DMS 273 (cell line): ENCODE measurements around the gene SLC6A17.
A peak's percentile ranks its signal among the peaks of the same experiment; 100 is the strongest.

Source experiments
- DNase-seq: peaks from one replicate; lab custom pipeline; 2025; ENCODE audit not compliant: unreplicated experiment; lab: John Stamatoyannopoulos, UW

SLC6A17 gene

GRCh38 chr1:110150330-110151174 lies at the start of gene SLC6A17:
SLC6A17 (plus strand) TSS chr1:110150494; CDS start chr1:110166930, 16,436 bp downstream.
- DNase-seq: peak; percentile 87

- DNase-seq: peak; percentile 19
Measured at GRCh38 chr1:110102081-110102480, 48.2 kb upstream of the SLC6A17 start.

GRCh38 chr1:110106013-110106941 lies 44.0 kb upstream of the SLC6A17 start:
- DNase-seq: peak; percentile 87

GRCh38 chr1:110107867-110108469 lies 42.3 kb upstream of the SLC6A17 start:
- DNase-seq: no peak

GRCh38 chr1:110111081-110111480 lies 39.2 kb upstream of the SLC6A17 start:
- peak; percentile 30 for DNase-seq

DNA sequence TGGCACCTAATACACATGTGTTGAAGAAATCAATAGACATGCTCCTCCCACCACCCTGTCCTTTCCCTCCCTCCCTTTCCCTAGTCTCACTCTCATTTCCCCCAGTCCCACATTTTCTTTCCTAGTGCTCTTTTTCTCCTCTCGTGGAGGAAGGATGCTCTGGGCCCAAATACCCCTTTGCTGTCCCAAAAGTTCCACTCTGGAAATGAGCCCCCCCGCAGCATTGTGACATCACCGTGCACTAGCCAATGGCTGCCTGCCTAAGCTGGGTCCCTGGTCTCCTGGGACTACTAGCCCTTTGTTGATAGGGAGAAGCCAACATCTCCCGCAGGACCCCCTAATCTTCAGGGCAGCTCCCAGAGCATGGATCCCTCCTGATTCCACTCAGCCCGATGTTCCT lies 38.2 kb upstream of the SLC6A17 start, which contains the start of gene UBL4B:
UBL4B (plus strand) TSS at position 301 of the 400 bp plus-strand sequence; CDS start at position 393, 92 bp downstream.
- no peak for DNase-seq

DNA sequence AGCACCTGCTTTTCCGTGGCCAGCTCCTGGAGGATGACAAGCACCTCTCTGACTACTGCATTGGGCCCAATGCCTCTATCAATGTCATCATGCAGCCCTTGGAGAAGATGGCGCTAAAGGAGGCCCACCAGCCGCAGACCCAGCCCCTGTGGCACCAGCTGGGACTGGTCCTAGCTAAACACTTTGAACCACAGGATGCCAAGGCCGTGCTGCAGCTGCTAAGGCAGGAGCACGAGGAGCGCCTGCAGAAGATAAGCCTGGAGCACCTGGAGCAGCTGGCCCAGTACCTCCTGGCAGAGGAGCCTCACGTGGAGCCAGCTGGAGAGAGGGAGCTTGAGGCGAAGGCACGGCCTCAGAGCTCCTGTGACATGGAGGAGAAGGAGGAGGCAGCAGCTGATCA lies 37.6 kb upstream of the SLC6A17 start:
- DNase-seq: peak; percentile 44

DNA sequence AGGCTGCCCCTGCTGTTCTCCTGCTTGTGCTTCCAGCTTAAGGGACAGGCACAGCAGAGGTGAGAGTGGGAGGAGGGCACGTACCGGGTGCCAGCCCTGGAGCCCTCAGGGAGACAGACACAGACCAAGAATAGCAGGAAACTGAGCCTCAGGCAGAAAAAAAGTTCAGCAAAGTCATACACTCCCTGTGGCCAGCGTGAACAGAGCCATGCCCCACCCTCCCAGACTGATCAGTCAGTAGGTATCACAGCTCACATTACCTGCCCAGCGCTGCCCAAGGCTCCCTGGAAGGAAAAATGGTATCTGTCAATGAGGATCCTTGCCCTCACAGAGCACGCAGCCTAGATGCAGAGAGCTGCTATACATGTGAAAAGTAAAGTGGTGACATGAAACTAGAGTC lies 36.7 kb upstream of the SLC6A17 start:
- no peak for DNase-seq

GRCh38 chr1:110114173-110114572 lies 36.1 kb upstream of the SLC6A17 start:
- no peak for DNase-seq

DNA sequence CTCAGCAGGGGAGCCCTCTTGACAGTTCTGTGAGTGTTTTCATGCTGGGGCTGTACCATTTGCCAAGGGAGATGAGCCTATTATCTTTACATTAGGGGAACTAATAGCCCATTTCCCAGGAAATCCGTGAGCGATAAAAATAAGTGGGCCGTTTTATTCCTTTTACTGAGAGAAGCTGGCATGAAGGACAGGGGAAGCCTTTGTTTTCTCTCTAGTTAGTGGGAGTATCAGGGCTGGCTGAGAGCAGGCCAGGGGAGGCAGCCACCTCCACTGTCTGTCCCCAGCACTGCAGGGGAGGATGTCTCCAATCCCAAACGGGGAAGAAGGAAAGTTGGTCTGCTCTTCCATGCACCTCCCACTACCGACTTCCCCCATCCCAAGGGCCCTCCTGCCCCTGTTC lies 35.5 kb upstream of the SLC6A17 start:
- no peak for DNase-seq

DNA sequence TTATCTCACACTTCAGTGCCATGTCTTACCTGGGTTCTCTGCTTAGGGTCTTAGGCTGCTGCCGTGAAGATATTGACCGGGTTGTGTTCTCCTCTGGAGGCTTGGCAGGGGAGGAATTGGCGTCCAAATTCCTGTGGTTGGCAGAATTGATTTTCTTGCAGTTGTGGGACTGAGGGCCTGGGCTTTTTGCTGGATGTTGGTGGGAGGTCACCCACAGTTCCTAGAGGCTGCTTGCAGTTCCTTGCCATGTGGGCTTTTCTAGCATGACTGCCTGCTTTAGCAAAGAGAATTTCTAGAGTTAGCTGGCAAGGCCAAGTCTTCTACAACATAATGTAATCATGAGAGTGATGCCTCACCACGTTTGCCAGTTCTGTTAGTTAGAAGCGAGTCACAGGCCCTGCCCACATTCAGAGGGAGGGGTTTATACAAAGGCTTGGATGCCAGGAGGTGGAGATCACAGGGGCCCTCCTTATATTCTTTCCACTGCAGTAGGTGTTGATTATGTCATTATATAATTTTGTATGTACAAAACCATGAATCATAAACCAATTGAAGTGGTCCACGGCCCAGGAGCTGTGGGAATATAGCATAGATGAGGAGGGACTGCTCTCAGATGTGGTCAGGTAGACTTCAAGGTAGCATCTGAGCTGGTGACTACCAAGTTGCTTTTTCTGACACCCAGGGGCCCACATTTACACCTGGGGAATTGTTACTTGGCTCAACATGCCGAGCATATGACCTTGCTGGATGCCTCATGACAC lies 31.5 kb upstream of the SLC6A17 start:
- peak; percentile 26 for DNase-seq

DNA sequence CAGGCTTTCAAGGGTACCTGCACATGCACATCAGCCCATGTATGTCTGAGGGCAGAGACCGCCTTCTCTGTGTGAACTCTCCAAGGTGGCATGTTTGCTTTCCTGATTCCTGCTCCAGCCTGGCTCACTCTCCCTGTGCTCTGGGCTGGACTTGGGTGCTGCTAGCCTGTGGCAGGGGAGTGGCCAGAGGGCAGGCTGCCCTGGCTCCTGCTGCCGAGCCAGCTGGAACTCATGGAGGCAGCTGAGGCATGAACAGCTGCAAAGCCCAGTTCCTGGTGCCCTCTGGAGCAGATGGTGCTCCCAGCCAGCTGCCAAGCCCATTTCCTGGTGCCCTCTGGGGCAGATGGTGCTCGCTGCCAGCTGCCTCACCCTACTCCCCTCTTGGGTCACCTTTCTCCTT lies 30.5 kb upstream of the SLC6A17 start:
- DNase-seq: peak; percentile 95

- no peak for DNase-seq
Measured at GRCh38 chr1:110120960-110121561, 29.2 kb upstream of the SLC6A17 start.

DNA sequence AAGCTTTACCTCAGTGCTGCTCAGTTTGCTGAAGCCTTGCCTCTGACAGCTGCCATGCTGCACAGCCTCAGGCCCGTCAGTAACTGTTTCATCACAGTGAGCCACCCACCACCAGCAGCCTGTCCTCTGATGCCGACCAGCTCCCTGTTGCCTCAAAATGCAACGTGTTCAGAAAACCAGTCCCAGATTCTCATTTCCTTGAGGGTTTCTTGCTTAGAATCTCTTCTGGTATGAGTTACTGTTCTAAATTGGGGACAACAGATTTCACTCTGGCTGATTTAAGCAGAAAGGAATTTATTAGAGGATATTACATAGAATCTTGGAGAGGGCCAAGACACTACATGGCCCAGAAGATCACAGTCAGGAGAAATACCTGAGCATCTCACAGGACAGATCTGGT lies 27.1 kb upstream of the SLC6A17 start:
- no peak for DNase-seq

GRCh38 chr1:110125810-110126209 lies 24.5 kb upstream of the SLC6A17 start:
- no peak for DNase-seq

DNA sequence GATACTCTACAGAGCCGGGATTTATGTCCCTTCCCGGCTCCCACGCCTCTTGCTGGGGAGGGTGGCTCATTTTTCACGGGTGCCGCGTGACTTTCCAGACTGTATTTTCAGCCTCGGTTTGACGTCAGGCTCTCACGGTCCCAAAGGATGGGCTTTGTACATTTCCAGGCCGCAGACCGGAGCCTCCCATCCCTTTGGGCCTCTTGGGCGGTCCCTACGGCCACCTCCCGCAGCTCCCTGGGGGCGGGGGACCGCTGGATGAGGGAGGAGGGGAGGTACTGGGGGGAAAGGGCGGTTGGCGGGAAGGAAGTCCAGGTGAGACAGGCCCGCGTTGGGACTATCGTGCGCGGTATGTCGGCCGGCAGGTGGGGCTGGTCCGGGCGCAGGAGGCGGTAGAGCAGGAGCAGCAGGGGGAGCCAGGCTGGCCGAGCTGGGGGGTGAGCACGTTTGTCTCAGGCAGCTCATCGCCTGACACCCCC lies 20.1 kb upstream of the SLC6A17 start:
- no peak for DNase-seq

- no peak for DNase-seq
Measured at GRCh38 chr1:110130989-110131388, 19.3 kb upstream of the SLC6A17 start.

GRCh38 chr1:110132682-110133081 lies 17.6 kb upstream of the SLC6A17 start:
- DNase-seq: no peak

DNA sequence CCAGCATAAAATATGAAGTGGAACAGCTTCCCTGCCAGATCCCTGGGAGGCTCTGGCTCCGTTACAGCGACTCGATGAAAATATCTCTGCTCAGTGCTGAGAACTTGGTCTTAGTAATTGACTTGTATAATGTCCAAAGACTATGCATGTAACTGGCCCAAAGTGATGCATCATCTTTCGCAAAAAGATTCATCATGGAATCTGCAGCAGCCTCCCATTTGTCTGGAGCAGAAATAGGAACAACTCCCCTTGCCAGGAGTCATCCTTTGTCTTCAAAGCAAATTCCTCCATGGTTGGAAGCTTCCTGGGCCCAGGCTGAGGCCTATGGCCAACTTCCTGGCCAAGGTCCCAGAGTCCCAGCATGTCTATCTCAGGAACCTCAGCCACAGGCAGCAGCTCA lies 16.9 kb upstream of the SLC6A17 start:
- DNase-seq: no peak

DNA sequence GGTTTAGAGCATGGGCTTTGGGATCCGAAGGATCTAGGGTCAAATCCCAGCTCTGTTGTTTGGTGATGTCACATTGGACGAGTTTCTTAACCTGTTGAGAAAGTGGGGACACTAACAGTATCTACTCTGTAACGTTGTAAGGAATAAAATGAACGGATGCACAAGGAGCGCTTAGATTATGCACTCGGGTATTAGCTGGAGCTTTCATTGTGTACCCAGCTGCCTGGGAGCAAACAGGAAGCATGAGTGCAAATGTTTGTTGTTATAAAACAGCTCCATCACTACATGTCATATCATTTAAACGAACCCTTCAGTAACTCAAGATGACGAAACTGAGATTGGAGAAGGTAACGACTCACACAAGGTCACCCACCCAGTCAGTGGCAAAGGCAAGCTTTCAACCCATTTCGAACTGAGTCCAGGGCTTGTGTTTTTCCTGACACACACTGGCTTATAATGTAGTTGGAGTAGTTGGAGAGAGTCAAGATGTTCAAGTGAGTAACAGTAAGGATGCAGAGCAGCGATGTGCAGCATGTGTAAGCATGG lies 16.2 kb upstream of the SLC6A17 start:
- DNase-seq: no peak
